Psoas muscle (tissue), 8 donors: Measurements from ENCODE around the gene SH3RF2. TPM values are rescaled to one million over a fixed set of nuclear protein-coding genes. Genes with fewer than 3 reads are reported as not detected.
A peak's percentile ranks its signal among the peaks of the same experiment; 100 is the strongest.

Experiments used
- ATAC-seq, 4 donors: fragments of 200-7000 bp; cut with Tn5 transposase; one replicate each; pipeline ENCODE4 v1.9.1; 2020; ENCODE audit warnings: moderate library complexity in 3 of 4, mild to moderate bottlenecking in 2 of 4
- DNase-seq, 2 donors: peaks; one replicate each; pipeline ENCODE4 v3.0.0-alpha.2; 2020
- H3K27ac ChIP-seq: fragments of 200-600 bp; one replicate; pipeline ENCODE4 v1.8.0; 2022
- H3K27me3 ChIP-seq, 3 donors: fragments of 200-600 bp in 1 of 3; one replicate each; pipeline versions ENCODE4 v1.6.1 to v1.8.0; 2013 to 2022; ENCODE audit warnings: low read length in 2 of 3, mild to moderate bottlenecking in 2 of 3, moderate library complexity in 1 of 3; ENCODE audit not compliant: insufficient read depth in 3 of 3
- H3K36me3 ChIP-seq, 2 donors: fragments of 200-600 bp in 1 of 2; one replicate each; pipeline versions ENCODE4 v1.6.1 to v1.8.0; 2013 to 2022; ENCODE audit warnings: low read depth in 1 of 2, mild to moderate bottlenecking in 1 of 2, moderate library complexity in 1 of 2; ENCODE audit not compliant: insufficient read depth in 1 of 2
- H3K4me1 ChIP-seq: fragments of 200-600 bp; one replicate; pipeline ENCODE4 v1.8.0; 2022
- H3K4me3 ChIP-seq: fragments of 200-600 bp; one replicate; pipeline ENCODE4 v1.8.0; 2022; ENCODE audit warnings: mild to moderate bottlenecking
- H3K9me3 ChIP-seq: fragments of 200-600 bp; one replicate; pipeline ENCODE4 v1.8.0; 2022
- CTCF ChIP-seq: fragments of 200-600 bp; IDR thresholded peaks from one replicate; pipeline ENCODE4 v1.8.0; 2022; ENCODE audit warnings: antibody characterized with exemption
- WGBS, 3 donors: extraction: QIAGEN DNeasy Blood & Tissue Kit; methylation state at CpG; one replicate each; pipeline versions ENCODE4 v1.1.6 to v1.1.7; 2013; 5-methylcytosine and 5-hydroxymethylcytosine counted together
- intact Hi-C, 2 donors: fragments of 100-400 bp; cut with DNase I; formaldehyde crosslinking; loops; one replicate each; pipeline versions ENCODE4 v1.11.0 to v1.14.2; 2022
- polyA plus RNA-seq, 3 donors: library from polyadenylated mRNA; stranded (reverse); fragments of 200-250 nt; gene quantifications; one replicate each; pipeline ENCODE4 v1.2.3, GENCODE V29; 2013
- total RNA-seq, 4 donors: library from RNA; stranded (reverse); fragmentation: NEBNext Ultra II Directional in 2 of 4; extraction: Animal tissue kit (Norgen Biotek cat#: 25700) in 2 of 4; gene quantifications; one replicate each; pipeline versions ENCODE4 v1.2.1 to v1.2.4, GENCODE V29; 2021 to 2023
- donor health status: healthy with polysubstance abuse.
- donor health status: DM: no; HTN: no; CAD: no; lungs with moderate emphysema.
- donor health status: Bipolar disorder and iron deficiency.
- donor health status: healthy.
- donor health status: DM: yes; HTN: yes; CAD: no.
- donor health status: DM: no; HTN: no; CAD: no.
- donor health status: DM: no; HTN: no; CAD: no.
- donor health status: DM: yes; HTN: yes; CAD: no.

SH3RF2 gene
- total and polyA plus RNA-seq, 7 donors: 1.1 to 64.1 (median 24.3) TPM

GRCh38 chr5:146039420-146039819, 103.0 kb downstream of the SH3RF2 start:
- no peaks in the 10 kb centered on the region for H3K36me3 ChIP-seq
- H3K9me3 ChIP-seq: no peaks in the 10 kb centered on the region
- 57 to 86% (median 70%) methylated on average over 3 of the region's 3 CpGs for WGBS, 3 donors
- no peak overlapping the region for H3K4me3 ChIP-seq
- intact Hi-C loops: no loop called here
- no peaks in the 10 kb centered on the region for H3K27me3 ChIP-seq
- ATAC-seq: peak in 2 of 4 donors; percentile 61
- no peak for DNase-seq
- TF ChIP-seq CTCF: no peak
- no peaks in the 10 kb centered on the region for H3K4me1 ChIP-seq
- H3K27ac ChIP-seq: no peak overlapping the region

GRCh38 chr5:146040527-146040926, 104.1 kb downstream of the SH3RF2 start:
- no peak for TF ChIP-seq CTCF
- no peak for DNase-seq

GRCh38 chr5:146041180-146041789, 104.9 kb downstream of the SH3RF2 start:
- H3K27ac ChIP-seq: no peak overlapping the region
- no peaks in the 10 kb centered on the region for H3K27me3 ChIP-seq
- 78 to 82% (median 81%) methylated on average over 10 of the region's 10 CpGs for WGBS, 3 donors
- DNase-seq (no peak), ATAC-seq (peak; percentile 11 to 63 (median 58))
- TF ChIP-seq CTCF: peak; percentile 40
- H3K4me1 ChIP-seq: no peaks in the 10 kb centered on the region
- H3K36me3 ChIP-seq: no peaks in the 10 kb centered on the region
- intact Hi-C loops: loop anchor here in 1 of 2 donors (10.0 kb wide), 3 partner anchors 106 to 1836 kb away; partner anchors contain the start of gene SH3RF2
- H3K9me3 ChIP-seq: no peaks in the 10 kb centered on the region
- H3K4me3 ChIP-seq: no peak overlapping the region

More at GRCh38 chr5:146040527-146040926, 104.1 kb downstream of the SH3RF2 start:
- intact Hi-C loops: loop anchor here in 1 of 2 donors (10.0 kb wide), 3 partner anchors 106 to 1836 kb away; partner anchors contain the start of gene SH3RF2
- no peaks in the 10 kb centered on the region for H3K4me1 ChIP-seq
- H3K27me3 ChIP-seq: no peaks in the 10 kb centered on the region
- WGBS, 3 donors: 23 to 46% (median 44%) methylated on average over 3 of the region's 3 CpGs
- no peaks in the 10 kb centered on the region for H3K36me3 ChIP-seq
- no peak overlapping the region for H3K4me3 ChIP-seq
- no peak overlapping the region for H3K27ac ChIP-seq
- ATAC-seq: peak in 3 of 4 donors; percentile 29 to 64 (median 39)
- no peaks in the 10 kb centered on the region for H3K9me3 ChIP-seq

- DNase-seq: no peak
- Histone ChIP-seq H3K36me3 (no peaks in the 10 kb centered on the region), H3K4me3 (no peak overlapping the region), H3K27me3 (no peaks in the 10 kb centered on the region), H3K9me3 (no peaks in the 10 kb centered on the region), H3K4me1 (no peaks in the 10 kb centered on the region), H3K27ac (no peak overlapping the region)
- TF ChIP-seq CTCF: no peak
- intact Hi-C loops: loop anchor here in 1 of 2 donors (10.0 kb wide), 3 partner anchors 108 to 1838 kb away; partner anchors contain the start of gene SH3RF2
- WGBS, 3 donors: 85 to 93% (median 91%) methylated on average over 5 of the region's 5 CpGs
- no peak for ATAC-seq
Observed at GRCh38 chr5:146042628-146043279, 106.4 kb downstream of the SH3RF2 start.
